Dedifferentiated amniotic fluid mesenchymal stem cell (primary cell): ENCODE data around the gene PIBF1.
A peak's percentile ranks its signal among the peaks of the same experiment; 100 is the strongest.
"Not testable (repeated sequence)": the region's sequence is repeated elsewhere in the genome, so short reads cannot be mapped to it uniquely, and the experiment has no call there.

ENCODE experiments used
- DNase-seq: peaks from one replicate; pipeline ENCODE4 v3.0.0-alpha.2; 2016; ENCODE audit errors: extremely low spot score

The PIBF1 gene

GRCh38 chr13:72781451-72782439 is at the start of gene PIBF1, which contains the start of gene DIS3:
Gene PIBF1, plus strand, starts transcription at chr13:72782133. Its CDS starts 1,337 bp downstream, at chr13:72783470.
Gene DIS3, minus strand, starts transcription at chr13:72781900. Its CDS starts 68 bp downstream, at chr13:72781832.
- DNase-seq: peak; percentile 99

GRCh38 chr13:72737033-72737432 is 44.9 kb upstream of the PIBF1 start:
- no peak for DNase-seq

GRCh38 chr13:72740015-72740414 is 41.9 kb upstream of the PIBF1 start:
- DNase-seq: no peak

- DNase-seq: no peak
Observed at GRCh38 chr13:72745260-72745659, 36.7 kb upstream of the PIBF1 start.

- no peak for DNase-seq
Observed at GRCh38 chr13:72751220-72751619, 30.7 kb upstream of the PIBF1 start.

- no peak for DNase-seq
Observed at GRCh38 chr13:72754111-72754510, 27.8 kb upstream of the PIBF1 start.

GRCh38 chr13:72757792-72758535 is 24.0 kb upstream of the PIBF1 start:
- no peak for DNase-seq

GRCh38 chr13:72760189-72760588 is 21.7 kb upstream of the PIBF1 start:
- DNase-seq: no peak

GRCh38 chr13:72763411-72763810 is 18.5 kb upstream of the PIBF1 start:
- DNase-seq: peak; percentile 53

GRCh38 chr13:72774019-72774418 is 7.9 kb upstream of the PIBF1 start:
- DNase-seq: no peak

GRCh38 chr13:72782717-72783116 is 784 bp downstream of the PIBF1 start:
- DNase-seq: no peak

- not testable (repeated sequence) for DNase-seq
Observed at GRCh38 chr13:72784679-72785078, 2.7 kb downstream of the PIBF1 start.

- no peak for DNase-seq
Observed at GRCh38 chr13:72788831-72789230, 6.9 kb downstream of the PIBF1 start.

- no peak for DNase-seq
Observed at GRCh38 chr13:72792640-72793039, 10.7 kb downstream of the PIBF1 start.

GRCh38 chr13:72798817-72799216 is 16.9 kb downstream of the PIBF1 start:
- DNase-seq: no peak

- DNase-seq: no peak
Observed at GRCh38 chr13:72804301-72804700, 22.4 kb downstream of the PIBF1 start.

- no peak for DNase-seq
Observed at GRCh38 chr13:72805676-72806346, 23.9 kb downstream of the PIBF1 start.

GRCh38 chr13:72806514-72806913 is 24.6 kb downstream of the PIBF1 start:
- not testable (repeated sequence) for DNase-seq

- DNase-seq: no peak
Observed at GRCh38 chr13:72808917-72809500, 27.1 kb downstream of the PIBF1 start.

GRCh38 chr13:72820156-72820897 is 38.4 kb downstream of the PIBF1 start:
- DNase-seq: no peak

- no peak for DNase-seq
Observed at GRCh38 chr13:72820898-72821279, 39.0 kb downstream of the PIBF1 start.
